Esophagus muscularis mucosa (tissue), 4 donors: Measurements from ENCODE around the gene HIVEP1. TPM values are rescaled to one million over a fixed set of nuclear protein-coding genes. Genes with fewer than 3 reads are reported as not detected.

Experiments used
- DNase-seq: peaks from one replicate; pipeline ENCODE4 v3.0.0-alpha.2; 2017; ENCODE audit errors: extremely low spot score
- H3K27ac ChIP-seq, 4 donors: fragments of 200-600 bp; sonication (generic); replicated peaks in 1 of 4; 1 replicate in 3 of 4; 2 replicates in 1 of 4; pipeline ENCODE4 v1.5.1; 2016 to 2019; ENCODE audit warnings: mild to moderate bottlenecking in 1 of 4
- H3K27me3 ChIP-seq, 4 donors: fragments of 200-600 bp; sonication (generic); one replicate each; pipeline versions ENCODE4 v1.5.1 to v1.6.0; 2016 to 2019
- H3K36me3 ChIP-seq, 4 donors: fragments of 200-600 bp; sonication (generic); one replicate each; pipeline ENCODE4 v1.5.1; 2016 to 2019
- H3K4me1 ChIP-seq, 4 donors: fragments of 200-600 bp; sonication (generic); one replicate each; pipeline ENCODE4 v1.5.1; 2016 to 2019
- H3K4me3 ChIP-seq, 4 donors: fragments of 200-600 bp; sonication (generic); 1 replicate in 2 of 4; 2 replicates in 2 of 4; pipeline ENCODE4 v1.5.1; 2016 to 2019; ENCODE audit warnings: mild to moderate bottlenecking in 4 of 4, moderate library complexity in 1 of 4
- H3K9me3 ChIP-seq, 4 donors: fragments of 200-600 bp; sonication (generic); 1 replicate in 3 of 4; 2 replicates in 1 of 4; pipeline ENCODE4 v1.5.1; 2016 to 2019
- CTCF ChIP-seq, 3 experiments: fragments of 200-600 bp in 2 of 3; fragments of 450-650 bp in 1 of 3; sonication (generic) in 2 of 3; IDR thresholded peaks; one replicate each; pipeline ENCODE4 v1.5.1; 2017 to 2019; ENCODE audit warnings: antibody characterized with exemption in 3 of 3, mild to moderate bottlenecking in 2 of 3, moderate library complexity in 1 of 3
- EP300 ChIP-seq: sonication (generic); formaldehyde crosslinking; IDR thresholded peaks from one replicate; pipeline ENCODE4 v1.6.1; 2017; ENCODE audit warnings: antibody characterized with exemption
- POLR2A ChIP-seq: fragments of 450-650 bp; IDR thresholded peaks from one replicate; pipeline ENCODE4 v1.6.1; 2017; ENCODE audit warnings: antibody characterized with exemption, moderate library complexity, mild to moderate bottlenecking, low read depth
- POLR2AphosphoS5 ChIP-seq, 2 donors: sonication (generic); formaldehyde crosslinking; IDR thresholded peaks; one replicate each; pipeline ENCODE4 v1.6.1; 2017; ENCODE audit warnings: antibody characterized with exemption in 2 of 2
- WGBS: methylation state at CpG from one replicate; pipeline ENCODE4 v1.1.5; 2018; 5-methylcytosine and 5-hydroxymethylcytosine counted together
- intact Hi-C: fragments of 100-400 bp; cut with DNase I; formaldehyde crosslinking; loops from one replicate; pipeline ENCODE4 v1.15.1; 2023
- total RNA-seq, 4 donors: library from RNA; depleted of rRNA; stranded (reverse); fragments of >200 nt; gene quantifications; one replicate each; pipeline versions ENCODE4 v1.1.0 to v1.2.1, GENCODE V29; 2016

The HIVEP1 gene
- total RNA-seq, 4 donors from 2014 or later: 16.2 to 28.3 (median 25.1) TPM

- Histone ChIP-seq H3K27ac (no peak overlapping the region), H3K4me1 (no peaks in the 10 kb centered on the region), H3K4me3 (no peak overlapping the region), H3K9me3 (peaks cover 0 to 5% (median 0%) of the 10 kb centered on the region in 4 donors), H3K27me3 (no peaks in the 10 kb centered on the region), H3K36me3 (peaks cover 0 to 21% (median 13%) of the 10 kb centered on the region in 4 donors)
- TF ChIP-seq CTCF (IDR thresholded peaks at IDR 0.05): no peak
- intact Hi-C loops: no loop called here
- no peak for DNase-seq
- 88% methylated on average over 8 of the region's 9 CpGs for whole genome bisulfite sequencing
These were observed 100.6 kb downstream of the HIVEP1 start for GRCh38 chr6:12112540-12113189.

GRCh38 chr6:12113190-12113577 is 101.1 kb downstream of the HIVEP1 start:
- TF ChIP-seq CTCF (IDR thresholded peaks at IDR 0.05) (no peak), EP300 (no peak), POLR2AphosphoS5 (IDR thresholded peaks at IDR 0.05) (no peak), POLR2A (no peak)
- peaks cover 0 to 5% (median 0%) of the 10 kb centered on the region in 4 donors for H3K9me3 ChIP-seq
- DNase-seq: no peak
- WGBS: 89% methylated on average over 6 of the region's 6 CpGs
- H3K4me1 ChIP-seq: no peaks in the 10 kb centered on the region
- intact Hi-C loops: no loop called here
- H3K27me3 ChIP-seq: no peaks in the 10 kb centered on the region
- H3K36me3 ChIP-seq: peaks cover 0 to 20% (median 13%) of the 10 kb centered on the region in 4 donors
- H3K4me3 ChIP-seq: no peak overlapping the region
- H3K27ac ChIP-seq: no peak overlapping the region

GRCh38 chr6:12114055-12114503 is 102.0 kb downstream of the HIVEP1 start:
- no peaks in the 10 kb centered on the region for H3K27me3 ChIP-seq
- no peak for TF ChIP-seq CTCF (IDR thresholded peaks at IDR 0.05)
- TF ChIP-seq POLR2AphosphoS5 (IDR thresholded peaks at IDR 0.05): no peak
- TF ChIP-seq EP300: no peak
- no peak for TF ChIP-seq POLR2A
- no peak for DNase-seq
- 95% methylated on average over 6 of the region's 6 CpGs for WGBS
- H3K9me3 ChIP-seq: peaks cover 0 to 5% (median 0%) of the 10 kb centered on the region in 4 donors
- H3K4me3 ChIP-seq: no peak overlapping the region
- H3K36me3 ChIP-seq: peaks cover 0 to 16% (median 11%) of the 10 kb centered on the region in 4 donors
- no peaks in the 10 kb centered on the region for H3K4me1 ChIP-seq
- H3K27ac ChIP-seq: no peak overlapping the region
- intact Hi-C loops: no loop called here

DNA sequence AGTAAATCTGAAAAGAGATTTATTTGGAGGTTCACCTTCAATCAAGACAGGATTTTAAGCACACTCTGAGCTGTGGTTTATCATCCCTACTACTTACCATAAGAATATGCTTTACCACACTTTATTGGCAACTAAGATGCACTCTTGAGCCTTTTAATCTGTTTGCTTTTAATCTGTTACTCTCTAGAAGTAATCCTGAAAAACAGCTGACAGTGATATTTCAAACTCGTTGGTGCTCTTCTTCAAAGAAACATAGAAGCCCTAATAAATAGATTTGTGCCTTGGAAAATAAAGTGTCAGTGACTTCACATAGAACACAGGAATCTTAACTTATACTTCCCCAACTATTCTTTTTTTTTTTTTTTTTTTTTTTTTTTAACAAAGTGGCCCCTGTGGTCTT is 102.9 kb downstream of the HIVEP1 start:
- no peak for TF ChIP-seq EP300
- no peak for TF ChIP-seq POLR2AphosphoS5 (IDR thresholded peaks at IDR 0.05)
- no peak for TF ChIP-seq POLR2A
- intact Hi-C loops: no loop called here

GRCh38 chr6:12115492-12115891 is 103.4 kb downstream of the HIVEP1 start:
- H3K36me3 ChIP-seq: peaks cover 6 to 14% (median 10%) of the 10 kb centered on the region in 4 donors
- WGBS: 99% methylated on average over 4 of the region's 4 CpGs
- no peaks in the 10 kb centered on the region for H3K4me1 ChIP-seq
- peaks cover 0 to 5% (median 0%) of the 10 kb centered on the region in 4 donors for H3K9me3 ChIP-seq
- H3K27me3 ChIP-seq: no peaks in the 10 kb centered on the region
- H3K4me3 ChIP-seq: no peak overlapping the region
- no peak for DNase-seq
- TF ChIP-seq EP300 (no peak), CTCF (IDR thresholded peaks at IDR 0.05) (no peak), POLR2A (no peak), POLR2AphosphoS5 (IDR thresholded peaks at IDR 0.05) (no peak)
- intact Hi-C loops: no loop called here
- H3K27ac ChIP-seq: no peak overlapping the region

More for the DNA sequence above, 102.9 kb downstream of the HIVEP1 start:
- DNase-seq: no peak
- 86% methylated on average over 1 of the region's 1 CpG for WGBS
- H3K27ac ChIP-seq: no peak overlapping the region
- peaks cover 0 to 5% (median 0%) of the 10 kb centered on the region in 4 donors for H3K9me3 ChIP-seq
- no peaks in the 10 kb centered on the region for H3K27me3 ChIP-seq
- H3K36me3 ChIP-seq: peaks cover under 1 to 11% (median 8%) of the 10 kb centered on the region in 4 donors
- no peak overlapping the region for H3K4me3 ChIP-seq
- no peaks in the 10 kb centered on the region for H3K4me1 ChIP-seq
